Activated naive CD8-positive, alpha-beta T cell treated with anti-CD3 and anti-CD28 coated beads, Interleukin-2, amount 10 ng/mL, durations not matched to agents 7 days and 5 days (primary cell): ENCODE data around the gene HTD2. TPM values are rescaled to one million over a fixed set of nuclear protein-coding genes. Genes with fewer than 3 reads are reported as not detected.

Experiments used
- ATAC-seq: fragments of 150-1000 bp; cut with Tn5 transposase; one replicate; pipeline ENCODE4 v1.10.0; 2021; ENCODE audit warnings: low read depth, moderate library complexity
- POLR2A ChIA-PET: fragments of 350-600 bp; sonication (Branson Sonifier 250); formaldehyde crosslinking; loops from one replicate; lab custom pipeline; 2021; ENCODE audit warnings: antibody characterized with exemption; lab: Charles Lee
- DNase-seq: peaks from one replicate; pipeline ENCODE4 v3.0.0; 2021
- H3K27ac Mint-ChIP-seq: one replicate; pipeline ENCODE4 v1.8.0; 2022; ENCODE audit warnings: mild to moderate bottlenecking, mixed read lengths
- H3K27me3 Mint-ChIP-seq: one replicate; pipeline ENCODE4 v1.8.0; 2022; ENCODE audit warnings: mild to moderate bottlenecking, moderate library complexity, mixed read lengths
- H3K36me3 Mint-ChIP-seq: one replicate; pipeline ENCODE4 v1.8.0; 2021; ENCODE audit warnings: mild to moderate bottlenecking, mixed read lengths
- H3K4me1 Mint-ChIP-seq: one replicate; pipeline ENCODE4 v1.8.0; 2021; ENCODE audit warnings: mixed read lengths
- H3K4me3 Mint-ChIP-seq: one replicate; pipeline ENCODE4 v1.8.0; 2022; ENCODE audit warnings: mild to moderate bottlenecking, moderate library complexity, mixed read lengths
- H3K9me3 Mint-ChIP-seq: one replicate; pipeline ENCODE4 v1.8.0; 2021; ENCODE audit warnings: mixed read lengths
- total RNA-seq, 2 experiments: library from RNA; stranded (reverse); gene quantifications; one replicate each; pipeline ENCODE4 v1.2.3, GENCODE V29; 2021

The HTD2 gene
- total RNA-seq, 2 experiments from 2014 or later = 7.5 to 8.1 TPM

DNA sequence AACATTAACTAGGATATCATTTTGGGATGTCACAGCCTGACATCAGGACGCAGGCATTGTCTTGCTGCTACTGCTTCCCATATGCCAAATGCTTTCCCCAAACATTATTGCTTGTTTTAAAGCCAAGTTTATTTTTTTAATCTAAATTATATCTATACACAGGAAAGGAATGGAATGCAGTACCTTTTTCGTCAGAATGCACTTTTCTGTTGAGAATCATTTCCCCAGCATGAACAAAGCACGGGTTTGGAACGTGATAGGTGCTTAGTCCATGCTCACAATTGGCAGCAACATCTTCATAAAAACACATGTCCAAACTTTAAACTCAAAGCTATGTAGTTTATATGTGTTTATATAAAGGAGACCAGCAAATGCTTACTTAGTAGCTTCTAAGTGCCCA lies 52.5 kb downstream of the HTD2 start:
- H3K4me1 Mint-ChIP-seq = peaks cover 35% of the 10 kb centered on the region
- DNase-seq = no peak
- peaks cover 7% of the 10 kb centered on the region for H3K36me3 Mint-ChIP-seq
- no peak for ATAC-seq
- POLR2A ChIA-PET = no interaction called here
- no peak overlapping the region for H3K27ac Mint-ChIP-seq
- H3K9me3 Mint-ChIP-seq = no peaks in the 10 kb centered on the region
- H3K4me3 Mint-ChIP-seq = no peak overlapping the region
- no peaks in the 10 kb centered on the region for H3K27me3 Mint-ChIP-seq

DNA sequence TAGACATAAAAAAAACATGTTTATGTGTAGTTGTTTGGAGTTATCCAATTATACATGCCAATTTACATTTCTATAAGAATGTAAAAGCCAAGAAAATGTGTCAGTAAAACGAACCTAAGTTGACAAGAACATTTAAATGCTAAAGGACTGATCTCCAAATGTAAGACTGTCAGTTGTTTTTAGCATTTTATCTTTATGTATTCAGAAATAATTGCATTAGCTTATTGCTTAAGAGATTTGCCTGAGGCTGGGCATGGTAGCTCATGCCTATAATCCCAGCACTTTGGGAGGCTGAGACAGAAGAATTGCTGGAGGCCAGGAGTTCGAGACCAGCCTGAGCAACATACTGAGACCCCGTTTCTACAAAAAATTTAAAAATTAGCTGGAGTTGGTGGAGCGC lies 53.3 kb downstream of the HTD2 start:
- Mint-ChIP-seq H3K27me3 (no peaks in the 10 kb centered on the region), H3K4me3 (no peak overlapping the region), H3K9me3 (no peaks in the 10 kb centered on the region), H3K36me3 (peaks cover 7% of the 10 kb centered on the region), H3K4me1 (peaks cover 33% of the 10 kb centered on the region), H3K27ac (no peak overlapping the region)
- POLR2A ChIA-PET = no interaction called here
- DNase-seq (no peak), ATAC-seq (no peak)

DNA sequence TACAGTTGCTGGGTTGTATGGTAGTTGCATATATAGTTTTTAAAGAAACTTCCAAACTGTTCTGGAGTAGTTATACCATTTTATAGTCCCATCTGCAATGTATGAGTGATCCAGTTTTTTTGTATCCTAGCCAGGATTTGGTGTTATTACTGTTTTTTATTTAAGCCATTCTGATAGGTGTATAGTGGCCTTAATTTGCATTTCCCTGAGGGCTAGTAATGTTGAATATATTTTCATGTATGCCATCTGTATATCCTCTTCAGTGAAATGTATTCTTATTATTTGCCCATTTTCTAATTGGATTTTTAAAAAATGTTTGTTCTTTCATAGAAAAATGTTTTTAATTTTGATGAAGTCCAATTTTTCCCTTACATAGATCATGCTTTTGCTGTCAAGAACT lies 55.5 kb downstream of the HTD2 start:
- no peaks in the 10 kb centered on the region for H3K27me3 Mint-ChIP-seq
- H3K4me1 Mint-ChIP-seq = peaks cover 43% of the 10 kb centered on the region

DNA sequence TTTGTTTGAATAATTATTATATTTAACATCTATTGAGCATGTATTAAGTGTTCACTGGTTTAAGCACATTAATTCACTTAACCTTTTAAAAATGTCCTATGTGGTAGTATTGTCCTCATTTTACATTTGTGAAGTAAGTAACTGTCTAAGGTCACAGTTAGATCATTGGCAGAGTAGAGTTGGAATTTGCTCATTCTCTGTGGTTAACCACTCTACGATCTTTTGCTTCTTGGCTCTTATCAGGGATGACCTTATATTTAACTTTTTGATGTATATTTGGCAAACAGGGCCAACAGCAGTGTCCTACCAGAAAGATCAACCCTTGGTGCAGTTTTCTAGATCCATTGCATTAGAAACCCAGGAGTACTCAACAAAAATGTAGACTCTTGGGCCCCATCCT lies 60.4 kb downstream of the HTD2 start:
- DNase-seq (no peak), ATAC-seq (no peak)
- H3K36me3 Mint-ChIP-seq = peaks cover 26% of the 10 kb centered on the region
- H3K27ac Mint-ChIP-seq = no peak overlapping the region
- POLR2A ChIA-PET = no interaction called here
- no peaks in the 10 kb centered on the region for H3K27me3 Mint-ChIP-seq
- H3K4me1 Mint-ChIP-seq = peaks cover 32% of the 10 kb centered on the region
- no peak overlapping the region for H3K4me3 Mint-ChIP-seq
- no peaks in the 10 kb centered on the region for H3K9me3 Mint-ChIP-seq

More for the DNA sequence above, 55.5 kb downstream of the HTD2 start:
- Mint-ChIP-seq H3K36me3 (peaks cover 21% of the 10 kb centered on the region), H3K4me3 (no peak overlapping the region), H3K9me3 (no peaks in the 10 kb centered on the region), H3K27ac (no peak overlapping the region)
- DNase-seq (no peak), ATAC-seq (no peak)
- POLR2A ChIA-PET = no interaction called here

DNA sequence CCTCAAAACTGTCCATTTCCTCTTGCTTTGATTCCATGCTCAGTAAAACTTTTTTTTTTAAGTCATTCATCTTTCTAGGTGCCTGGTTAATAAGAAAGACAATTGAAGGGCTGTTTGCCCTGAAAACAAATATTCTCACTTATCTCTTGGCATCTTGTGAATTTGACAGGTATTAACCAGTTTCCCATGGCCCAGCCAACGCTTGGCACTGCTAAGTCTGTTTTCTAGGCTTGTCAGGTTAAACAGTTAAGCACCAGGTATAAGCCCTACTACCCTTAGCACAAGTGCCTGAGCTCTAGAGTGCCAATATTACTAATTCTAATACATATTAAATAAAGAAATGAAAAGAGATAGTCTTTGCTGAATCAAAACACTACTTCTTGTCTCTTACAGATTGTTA lies 62.7 kb downstream of the HTD2 start:
- POLR2A ChIA-PET = no interaction called here
- H3K36me3 Mint-ChIP-seq = peaks cover 25% of the 10 kb centered on the region
- ATAC-seq (no peak), DNase-seq (no peak)
- no peaks in the 10 kb centered on the region for H3K27me3 Mint-ChIP-seq
- H3K9me3 Mint-ChIP-seq = no peaks in the 10 kb centered on the region
- H3K4me1 Mint-ChIP-seq = peaks cover 27% of the 10 kb centered on the region
- H3K27ac Mint-ChIP-seq = no peak overlapping the region
- no peak overlapping the region for H3K4me3 Mint-ChIP-seq

Other genes starting within 250 kb of the HTD2 start
- not detected for gene DNASE1L3, start 95.5 kb upstream of the HTD2 start, total RNA-seq
- 1 to 10 TPM; 4.4 to 5.3 TPM for gene ABHD6, start 68.7 kb upstream of the HTD2 start, total RNA-seq
- 10 to 100 TPM; 13.9 to 14.4 TPM for gene RPP14, start 275 bp upstream of the HTD2 start, total RNA-seq
- 10 to 100 TPM; 38.6 to 41.5 TPM for gene PXK, start 26.4 kb downstream of the HTD2 start, total RNA-seq
- gene PDHB, start 127.3 kb downstream of the HTD2 start, total RNA-seq = 10 to 100 TPM; 47.8 to 51.2 TPM
- 10 to 100 TPM in 1 of 2 experiments, 1 to 10 TPM in 1; 9.7 to 10.0 TPM for gene KCTD6, start 185.6 kb downstream of the HTD2 start, total RNA-seq
- gene ACOX2, start 230.7 kb downstream of the HTD2 start, total RNA-seq = not detected